ENCODE results near the gene CDC25A. TPM values are rescaled to one million over a fixed set of nuclear protein-coding genes. Genes with fewer than 3 reads are reported as not detected.

CDC25A gene
- total and polyA plus RNA-seq, 9 of the 15 experiments (the other 6 are each of a cell fraction or from before 2014, with no cell fraction given): 3.4 to 61.3 (median 51.8) TPM

GRCh38 chr3:48188266-48189201 lies at the start of gene CDC25A (continued):
- TF ChIP-seq TSC22D4 (tag; IDR thresholded peaks at IDR 0.05) (no peak), SRF (CRISPR knock-in tag; IDR thresholded peaks at IDR 0.05) (0 out of 4 replicates have a peak, but pooled peaks of 1 of the 2 experiments have one; percentile 12), ETS1 (conservative IDR thresholded peaks at IDR 0.05; ENCODE audit: control insufficient read depth, low read depth, low read length) (peak; percentile 74), RBM34 (IDR thresholded peaks at IDR 0.05; ENCODE audit: borderline replicate concordance, insufficient read depth, low read length) (no peak), E2F3 (CRISPR knock-in tag; IDR thresholded peaks at IDR 0.05) (peak; percentile 90), ZBTB9 (CRISPR knock-in tag; IDR thresholded peaks at IDR 0.05) (peak; percentile 34; the same call in 1 of the 2 replicates), TCF7 (IDR thresholded peaks at IDR 0.05; ENCODE audit: borderline replicate concordance) (no peak), CHCHD3 (CRISPR knock-in tag; IDR thresholded peaks at IDR 0.05) (no peak), ZNF780A (CRISPR knock-in tag; IDR thresholded peaks at IDR 0.05) (no peak), ILF3 (IDR thresholded peaks at IDR 0.05; ENCODE audit: borderline replicate concordance) (no peak), L3MBTL2 (IDR thresholded peaks at IDR 0.05) (peak; percentile 66; the same call in 1 of the 2 replicates), PHF8 (IDR thresholded peaks at IDR 0.05; ENCODE audit: borderline replicate concordance, low read length) (peak; percentile 69; the same call in 1 of the 2 replicates), NRF1 (conservative IDR thresholded peaks at IDR 0.05 in 1 of 2, IDR thresholded peaks at IDR 0.05 in 1 of 2) (peak; percentile 64 to 68), ZNF277 (CRISPR knock-in tag; IDR thresholded peaks at IDR 0.05; ENCODE audit: borderline replicate concordance) (no peak), PCBP1 (IDR thresholded peaks at IDR 0.05; ENCODE audit: low read depth, low read length, poor library complexity, severe bottlenecking) (no peak), BCLAF1 (IDR thresholded peaks at IDR 0.05; ENCODE audit: borderline replicate concordance in 1 of 2, control insufficient read depth in 1 of 2, low read depth in 2 of 2, low read length in 1 of 2) (no peak), KDM1A (IDR thresholded peaks at IDR 0.05) (no peak), ZNF212 (CRISPR knock-in tag; IDR thresholded peaks at IDR 0.05) (no peak), DACH1 (IDR thresholded peaks at IDR 0.05; ENCODE audit: partially characterized antibody) (peak; percentile 88)
